8988T (cell line): ENCODE results near the gene TOP2A.

Source experiments
- DNase-seq: peaks from one replicate; pipeline ENCODE4 v3.0.0; 2011

The TOP2A gene

GRCh38 chr17:40345161-40345993 lies 72.3 kb downstream of the TOP2A start:
- peak; percentile 84 for DNase-seq

GRCh38 chr17:40344421-40345160 lies 73.1 kb downstream of the TOP2A start:
- DNase-seq = no peak

GRCh38 chr17:40343219-40344119 lies 74.2 kb downstream of the TOP2A start:
- no peak for DNase-seq

- no peak for DNase-seq
Observed at GRCh38 chr17:40342504-40343218, 75.0 kb downstream of the TOP2A start.

- peak; percentile 82 for DNase-seq
Observed at GRCh38 chr17:40341808-40342503, 75.7 kb downstream of the TOP2A start.

GRCh38 chr17:40340880-40341807 lies 76.6 kb downstream of the TOP2A start:
- DNase-seq = peak; percentile 72

- no peak for DNase-seq
Observed at GRCh38 chr17:40340327-40340726, 77.4 kb downstream of the TOP2A start.

- no peak for DNase-seq
Observed at GRCh38 chr17:40338941-40339649, 78.6 kb downstream of the TOP2A start.
